A673 (cell line): ENCODE measurements around the gene YBX2.

Source experiments
- EZH2 ChIP-seq: fragments of 200-600 bp; sonication (generic); IDR thresholded peaks from 2 replicates; pipeline ENCODE4 v1.6.1; 2017; ENCODE audit warnings: borderline replicate concordance, low read depth, mild to moderate bottlenecking, mixed read lengths, antibody characterized with exemption, low read length; ENCODE audit not compliant: poor library complexity, severe bottlenecking
- TF ChIP-seq, protein P1 (sequence below): fragments of 300-800, 200-600 bp; sonication (generic); conservative IDR thresholded peaks from 2 replicates; pipeline ENCODE4 v1.5.1; 2017; ENCODE audit warnings: low read depth, mild to moderate bottlenecking, antibody characterized with exemption, low read length, moderate library complexity, mixed read lengths

DNA sequence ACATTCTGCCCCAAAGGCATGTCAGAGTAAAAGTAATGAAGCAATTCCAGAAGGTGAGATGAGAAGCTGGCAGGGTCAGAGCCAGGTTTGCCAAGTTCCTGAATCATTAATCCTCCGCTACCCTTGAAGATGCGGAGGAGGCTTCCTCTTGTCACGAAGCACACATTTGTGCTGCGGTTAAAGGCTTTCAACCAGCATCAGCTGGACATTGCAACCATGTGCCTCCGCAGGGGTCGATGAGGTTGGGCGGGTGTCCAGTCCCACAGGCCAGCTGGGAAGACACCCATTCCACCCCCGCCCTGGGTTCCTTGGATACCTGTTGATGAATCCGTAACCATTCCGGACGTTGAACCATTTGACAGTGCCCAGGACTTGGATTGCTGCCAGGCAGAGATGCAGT lies 1.3 kb downstream of the YBX2 start:
- TF ChIP-seq, protein P1, sequence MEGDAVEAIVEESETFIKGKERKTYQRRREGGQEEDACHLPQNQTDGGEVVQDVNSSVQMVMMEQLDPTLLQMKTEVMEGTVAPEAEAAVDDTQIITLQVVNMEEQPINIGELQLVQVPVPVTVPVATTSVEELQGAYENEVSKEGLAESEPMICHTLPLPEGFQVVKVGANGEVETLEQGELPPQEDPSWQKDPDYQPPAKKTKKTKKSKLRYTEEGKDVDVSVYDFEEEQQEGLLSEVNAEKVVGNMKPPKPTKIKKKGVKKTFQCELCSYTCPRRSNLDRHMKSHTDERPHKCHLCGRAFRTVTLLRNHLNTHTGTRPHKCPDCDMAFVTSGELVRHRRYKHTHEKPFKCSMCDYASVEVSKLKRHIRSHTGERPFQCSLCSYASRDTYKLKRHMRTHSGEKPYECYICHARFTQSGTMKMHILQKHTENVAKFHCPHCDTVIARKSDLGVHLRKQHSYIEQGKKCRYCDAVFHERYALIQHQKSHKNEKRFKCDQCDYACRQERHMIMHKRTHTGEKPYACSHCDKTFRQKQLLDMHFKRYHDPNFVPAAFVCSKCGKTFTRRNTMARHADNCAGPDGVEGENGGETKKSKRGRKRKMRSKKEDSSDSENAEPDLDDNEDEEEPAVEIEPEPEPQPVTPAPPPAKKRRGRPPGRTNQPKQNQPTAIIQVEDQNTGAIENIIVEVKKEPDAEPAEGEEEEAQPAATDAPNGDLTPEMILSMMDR: no peak
- TF ChIP-seq EZH2: no peak
